Astrocyte (in vitro differentiated cells and primary cell): ENCODE measurements around the gene SHC4. TPM values are rescaled to one million over a fixed set of nuclear protein-coding genes. Genes with fewer than 3 reads are reported as not detected.

Experiments used
- DNase-seq: peaks from one replicate; pipeline ENCODE4 v3.0.0-alpha.2; 2010; ENCODE audit warnings: low read depth
- FAIRE-seq: peaks from 2 replicates; lab custom pipeline; 2011; peaks lifted over from hg19 to GRCh38; lab: Jason Lieb, UNC
- H2AFZ ChIP-seq: 2 replicates; pipeline ENCODE4 v1.6.0; 2012; ENCODE audit warnings: low read depth, low read length, inconsistent platforms
- H3K27ac ChIP-seq: 2 replicates; pipeline ENCODE4 v1.5.1; 2011; ENCODE audit warnings: low read depth, low read length, inconsistent platforms
- H3K27me3 ChIP-seq: 2 replicates; pipeline ENCODE4 v1.6.0; 2011; ENCODE audit warnings: low read length, inconsistent platforms; ENCODE audit not compliant: insufficient read depth
- H3K36me3 ChIP-seq: 2 replicates; pipeline ENCODE4 v1.5.1; 2011; ENCODE audit warnings: low read length, inconsistent platforms; ENCODE audit not compliant: insufficient read depth
- H3K4me1 ChIP-seq: 2 replicates; pipeline ENCODE4 v1.5.1; 2011; ENCODE audit warnings: low read length, inconsistent platforms; ENCODE audit not compliant: insufficient read depth
- H3K4me2 ChIP-seq: 2 replicates; pipeline ENCODE4 v1.6.0; 2012; ENCODE audit warnings: low read length, inconsistent platforms
- H3K4me3 ChIP-seq: 2 replicates; pipeline ENCODE4 v1.5.1; 2011; ENCODE audit warnings: low read depth, mild to moderate bottlenecking, low read length, inconsistent platforms; ENCODE audit not compliant: insufficient read depth
- H3K79me2 ChIP-seq: 2 replicates; pipeline ENCODE4 v1.6.0; 2012; ENCODE audit warnings: mild to moderate bottlenecking, low read length, inconsistent platforms; ENCODE audit not compliant: insufficient read depth
- H3K9ac ChIP-seq: 2 replicates; pipeline ENCODE4 v1.6.0; 2012; ENCODE audit warnings: mild to moderate bottlenecking, low read length, inconsistent platforms
- H3K9me3 ChIP-seq: 2 replicates; pipeline ENCODE4 v1.5.1; 2012; ENCODE audit warnings: low read depth, mild to moderate bottlenecking, low read length, inconsistent platforms; ENCODE audit not compliant: insufficient read depth
- H4K20me1 ChIP-seq: 2 replicates; pipeline ENCODE4 v1.6.0; 2012; ENCODE audit warnings: low read length, inconsistent platforms; ENCODE audit not compliant: insufficient read depth
- H3K27ac Mint-ChIP-seq: one replicate; pipeline ENCODE4 v1.8.0; 2021; ENCODE audit warnings: mild to moderate bottlenecking, mixed read lengths; ENCODE audit not compliant: unreplicated experiment
- H3K27me3 Mint-ChIP-seq: one replicate; pipeline ENCODE4 v1.8.0; 2021; ENCODE audit warnings: low read depth, mixed read lengths; ENCODE audit not compliant: unreplicated experiment
- H3K36me3 Mint-ChIP-seq: one replicate; pipeline ENCODE4 v1.8.0; 2021; ENCODE audit warnings: low read depth, mixed read lengths; ENCODE audit not compliant: unreplicated experiment
- H3K4me1 Mint-ChIP-seq: one replicate; pipeline ENCODE4 v1.8.0; 2021; ENCODE audit warnings: low read depth, mixed read lengths; ENCODE audit not compliant: unreplicated experiment
- H3K4me3 Mint-ChIP-seq: one replicate; pipeline ENCODE4 v1.8.0; 2021; ENCODE audit warnings: mild to moderate bottlenecking, moderate library complexity, mixed read lengths; ENCODE audit not compliant: unreplicated experiment
- H3K9me3 Mint-ChIP-seq: one replicate; pipeline ENCODE4 v1.8.0; 2021; ENCODE audit warnings: mild to moderate bottlenecking, mixed read lengths; ENCODE audit not compliant: unreplicated experiment
- EZH2 ChIP-seq: IDR thresholded peaks from 2 replicates; pipeline ENCODE4 v1.6.1; 2012; ENCODE audit warnings: mild to moderate bottlenecking, low read length, inconsistent platforms; ENCODE audit not compliant: insufficient read depth
- total RNA-seq: library from RNA; stranded (reverse); gene quantifications from 2 replicates; pipeline ENCODE4 v1.2.1, GENCODE V29; 2021
- TF ChIP-seq, protein P1 (sequence below): IDR thresholded peaks from 2 replicates; pipeline ENCODE4 v1.5.1; 2011; ENCODE audit warnings: low read depth, mild to moderate bottlenecking, inconsistent platforms, low read length, moderate library complexity; ENCODE audit not compliant: insufficient read depth

SHC4 gene
- total RNA-seq, 1 donor from 2014 or later = 2.7 TPM

DNA sequence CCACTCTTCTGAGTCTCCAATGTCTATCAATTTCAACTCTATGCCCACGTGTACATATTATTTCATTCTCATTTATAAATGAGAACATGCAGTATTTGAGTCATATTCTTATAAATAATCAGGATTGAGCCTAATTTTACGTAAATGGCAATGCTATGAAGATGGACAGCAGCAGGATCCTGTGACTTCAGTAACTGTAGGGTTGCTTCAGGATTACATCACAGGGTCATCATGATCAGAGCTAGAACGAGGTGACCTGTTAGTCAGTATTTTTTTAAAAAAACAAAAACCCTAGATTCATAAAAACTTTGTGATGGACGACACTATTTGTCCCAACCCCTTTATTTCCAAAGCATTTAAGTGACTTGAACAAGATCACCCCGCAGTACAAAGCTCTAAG, 21.8 kb downstream of the SHC4 start:
- no peak overlapping the region for H3K27ac Mint-ChIP-seq
- peaks cover 43% of the 10 kb centered on the region for H3K4me1 ChIP-seq
- no peak for FAIRE-seq

DNA sequence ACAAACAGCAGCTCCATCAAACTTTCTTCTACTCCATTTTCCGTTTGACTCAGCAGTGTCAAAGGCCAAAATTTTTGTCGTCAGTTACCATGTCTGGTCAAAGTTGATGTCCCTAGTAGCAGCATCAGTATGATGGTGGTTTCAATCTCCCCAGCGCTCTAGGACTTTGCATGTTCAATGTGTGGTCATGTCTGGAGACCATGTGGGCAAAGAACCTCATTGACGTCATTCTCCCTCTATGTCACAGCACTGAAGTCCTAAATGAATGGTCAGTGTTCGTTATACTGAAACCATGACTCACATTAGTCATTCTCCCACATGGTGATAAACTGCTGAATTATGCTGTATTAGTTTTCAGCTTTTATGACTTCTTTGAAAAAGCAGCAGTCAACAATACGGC, 23.2 kb downstream of the SHC4 start:
- Histone ChIP-seq H3K27me3 (no peaks in the 10 kb centered on the region), H3K9ac (peak overlapping the region; percentile 65), H3K4me3 (no peak overlapping the region), H3K4me1 (peaks cover 43% of the 10 kb centered on the region), H3K36me3 (no peaks in the 10 kb centered on the region), H3K9me3 (no peaks in the 10 kb centered on the region), H3K79me2 (no peaks in the 10 kb centered on the region), H2AFZ (peak overlapping the region; percentile 16), H3K27ac (peak overlapping the region; percentile 98), H3K4me2 (peak overlapping the region; percentile 49), H4K20me1 (no peaks in the 10 kb centered on the region)
- peak overlapping the region; percentile 14 for H3K27ac Mint-ChIP-seq
- no peak for TF ChIP-seq EZH2
- TF ChIP-seq, protein P1, sequence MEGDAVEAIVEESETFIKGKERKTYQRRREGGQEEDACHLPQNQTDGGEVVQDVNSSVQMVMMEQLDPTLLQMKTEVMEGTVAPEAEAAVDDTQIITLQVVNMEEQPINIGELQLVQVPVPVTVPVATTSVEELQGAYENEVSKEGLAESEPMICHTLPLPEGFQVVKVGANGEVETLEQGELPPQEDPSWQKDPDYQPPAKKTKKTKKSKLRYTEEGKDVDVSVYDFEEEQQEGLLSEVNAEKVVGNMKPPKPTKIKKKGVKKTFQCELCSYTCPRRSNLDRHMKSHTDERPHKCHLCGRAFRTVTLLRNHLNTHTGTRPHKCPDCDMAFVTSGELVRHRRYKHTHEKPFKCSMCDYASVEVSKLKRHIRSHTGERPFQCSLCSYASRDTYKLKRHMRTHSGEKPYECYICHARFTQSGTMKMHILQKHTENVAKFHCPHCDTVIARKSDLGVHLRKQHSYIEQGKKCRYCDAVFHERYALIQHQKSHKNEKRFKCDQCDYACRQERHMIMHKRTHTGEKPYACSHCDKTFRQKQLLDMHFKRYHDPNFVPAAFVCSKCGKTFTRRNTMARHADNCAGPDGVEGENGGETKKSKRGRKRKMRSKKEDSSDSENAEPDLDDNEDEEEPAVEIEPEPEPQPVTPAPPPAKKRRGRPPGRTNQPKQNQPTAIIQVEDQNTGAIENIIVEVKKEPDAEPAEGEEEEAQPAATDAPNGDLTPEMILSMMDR = no peak
- FAIRE-seq = peak; percentile 81
- no peaks in the 10 kb centered on the region for H3K36me3 Mint-ChIP-seq
- peaks cover 49% of the 10 kb centered on the region for H3K4me1 Mint-ChIP-seq
- DNase-seq = peak; percentile 100
- no peak overlapping the region for H3K4me3 Mint-ChIP-seq
- H3K9me3 Mint-ChIP-seq = no peaks in the 10 kb centered on the region
- H3K27me3 Mint-ChIP-seq = no peaks in the 10 kb centered on the region

More for the DNA sequence above, 21.8 kb downstream of the SHC4 start:
- Histone ChIP-seq H3K27me3 (no peaks in the 10 kb centered on the region), H3K36me3 (no peaks in the 10 kb centered on the region), H3K79me2 (no peaks in the 10 kb centered on the region), H4K20me1 (no peaks in the 10 kb centered on the region), H3K4me3 (no peak overlapping the region), H2AFZ (no peak overlapping the region), H3K4me2 (no peak overlapping the region), H3K27ac (no peak overlapping the region), H3K9me3 (no peaks in the 10 kb centered on the region), H3K9ac (no peak overlapping the region)
- Mint-ChIP-seq H3K27me3 (no peaks in the 10 kb centered on the region), H3K4me1 (peaks cover 51% of the 10 kb centered on the region), H3K36me3 (no peaks in the 10 kb centered on the region), H3K4me3 (no peak overlapping the region), H3K9me3 (no peaks in the 10 kb centered on the region)
- TF ChIP-seq, protein P1 = no peak
- TF ChIP-seq EZH2 = no peak
- DNase-seq = no peak

DNA sequence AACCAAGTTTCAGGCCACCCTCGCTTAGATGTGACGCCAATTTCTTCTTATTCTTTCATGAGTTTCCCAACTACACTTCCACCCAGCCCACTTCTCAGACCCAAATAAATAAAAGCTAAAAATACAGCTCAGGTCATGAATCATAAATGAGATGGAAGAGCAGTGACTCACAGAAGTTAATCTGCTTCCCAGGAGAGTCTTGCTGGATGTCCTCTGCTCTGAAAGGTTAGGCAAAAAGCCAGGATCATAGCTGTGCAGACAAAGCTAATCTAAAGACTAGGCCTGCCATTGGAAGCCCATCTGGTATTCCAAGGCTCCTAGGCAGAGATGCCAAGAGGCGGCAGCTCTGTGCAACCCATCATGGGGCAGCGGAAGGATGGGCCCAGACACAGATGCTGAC, 24.1 kb downstream of the SHC4 start:
- peaks cover 46% of the 10 kb centered on the region for H3K4me1 Mint-ChIP-seq
- peak overlapping the region; percentile 98 for H3K27ac ChIP-seq
- peak overlapping the region; percentile 19 for H2AFZ ChIP-seq
- no peaks in the 10 kb centered on the region for H3K79me2 ChIP-seq
- H3K4me3 Mint-ChIP-seq = peak overlapping the region; percentile 5
- peak overlapping the region; percentile 12 for H3K4me3 ChIP-seq
- peak; percentile 91 for FAIRE-seq
- DNase-seq = peak; percentile 99
- H3K9me3 Mint-ChIP-seq = no peaks in the 10 kb centered on the region
- H3K36me3 Mint-ChIP-seq = no peaks in the 10 kb centered on the region
- no peaks in the 10 kb centered on the region for H3K27me3 ChIP-seq
- TF ChIP-seq, protein P1 = no peak
- no peak for TF ChIP-seq EZH2
- no peaks in the 10 kb centered on the region for H3K9me3 ChIP-seq
- peak overlapping the region; percentile 63 for H3K9ac ChIP-seq
- H3K27ac Mint-ChIP-seq = peak overlapping the region; percentile 72
- H4K20me1 ChIP-seq = no peaks in the 10 kb centered on the region
- H3K36me3 ChIP-seq = no peaks in the 10 kb centered on the region
- no peaks in the 10 kb centered on the region for H3K27me3 Mint-ChIP-seq
- peak overlapping the region; percentile 65 for H3K4me2 ChIP-seq
- peaks cover 39% of the 10 kb centered on the region for H3K4me1 ChIP-seq
